ENCODE measurements around the gene POLL.
A peak's percentile ranks its signal among the peaks of the same experiment; 100 is the strongest.

POLL gene

DNA sequence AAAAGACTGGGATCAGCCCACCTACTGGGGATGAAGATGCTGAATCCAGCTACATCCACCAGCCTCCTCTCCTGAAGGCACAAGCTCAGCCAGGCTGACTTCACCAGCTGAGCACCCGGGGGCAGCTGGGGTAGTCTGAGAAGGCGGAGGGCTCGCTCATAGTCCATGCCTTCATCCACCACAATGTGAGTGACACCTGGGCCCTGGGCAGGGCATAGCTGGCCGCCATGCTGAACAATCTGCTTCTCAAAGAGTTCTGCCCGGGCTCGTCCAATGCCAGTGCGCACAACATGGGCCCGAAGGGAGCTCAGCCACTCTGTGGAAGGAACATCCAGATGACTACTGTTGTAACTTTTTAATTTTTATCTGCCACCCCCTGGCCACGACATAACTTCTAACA lies 2.2 kb downstream of the POLL start:
- Histone ChIP-seq H3K23ac (ENCODE audit: low read depth, low read length, poor library complexity) (no peak overlapping the region), H3K4me3 (ENCODE audit: low read length in 2 of 2) (no peak overlapping the region), H3K4ac (ENCODE audit: low read length) (no peak overlapping the region), H3K4me1 (ENCODE audit: control insufficient read depth in 2 of 2, insufficient read depth in 1 of 2, low read depth in 1 of 2, low read length in 2 of 2) (peaks cover 3 to 11% of the 10 kb centered on the region in 2 donors), H4K8ac (ENCODE audit: low read depth, low read length) (no peak overlapping the region), H2BK5ac (ENCODE audit: low read length) (no peak overlapping the region), H3K14ac (ENCODE audit: low read length) (no peak overlapping the region), H3K36me3 (replicated peaks in 1 of 2; ENCODE audit: control insufficient read depth in 2 of 2, insufficient read depth in 2 of 2, low read length in 2 of 2) (peaks cover 16 to 35% of the 10 kb centered on the region in 2 donors), H2AFZ (ENCODE audit: low read length) (no peak overlapping the region), H3K18ac (ENCODE audit: low read length) (no peak overlapping the region), H2BK15ac (ENCODE audit: low read length) (no peak overlapping the region), H2BK120ac (ENCODE audit: low read depth, low read length) (no peak overlapping the region), H4K91ac (ENCODE audit: low read depth, low read length, poor library complexity) (no peak overlapping the region), H3K27me3 (ENCODE audit: control insufficient read depth in 3 of 3, insufficient read depth in 3 of 3, low read depth in 1 of 3, low read length in 3 of 3) (no peaks in the 10 kb centered on the region), H3K79me1 (ENCODE audit: low read depth, low read length) (peaks cover 4% of the 10 kb centered on the region), H3K27ac (replicated peaks; ENCODE audit: low read length) (no peak overlapping the region), H2AK5ac (ENCODE audit: low read depth, low read length) (no peak overlapping the region), H3K4me2 (ENCODE audit: insufficient read depth, low read length, poor library complexity, severe bottlenecking) (no peak overlapping the region), H3K9me3 (replicated peaks in 1 of 2; ENCODE audit: control insufficient read depth in 2 of 2, insufficient read depth in 1 of 2, low read depth in 1 of 2, low read length in 2 of 2) (no peaks in the 10 kb centered on the region), H3K9ac (ENCODE audit: low read depth, low read length, poor library complexity) (no peak overlapping the region), H2BK12ac (ENCODE audit: low read length) (no peak overlapping the region)
- no peak for DNase-seq (ENCODE audit: low spot score)
- no CpG with 5 or more reads among the region's 9 CpGs for WGBS, 2 donors (ENCODE audit: extremely low coverage in 2 of 2, insufficient read length in 2 of 2, insufficient replicate concordance in 1 of 2)

DNA sequence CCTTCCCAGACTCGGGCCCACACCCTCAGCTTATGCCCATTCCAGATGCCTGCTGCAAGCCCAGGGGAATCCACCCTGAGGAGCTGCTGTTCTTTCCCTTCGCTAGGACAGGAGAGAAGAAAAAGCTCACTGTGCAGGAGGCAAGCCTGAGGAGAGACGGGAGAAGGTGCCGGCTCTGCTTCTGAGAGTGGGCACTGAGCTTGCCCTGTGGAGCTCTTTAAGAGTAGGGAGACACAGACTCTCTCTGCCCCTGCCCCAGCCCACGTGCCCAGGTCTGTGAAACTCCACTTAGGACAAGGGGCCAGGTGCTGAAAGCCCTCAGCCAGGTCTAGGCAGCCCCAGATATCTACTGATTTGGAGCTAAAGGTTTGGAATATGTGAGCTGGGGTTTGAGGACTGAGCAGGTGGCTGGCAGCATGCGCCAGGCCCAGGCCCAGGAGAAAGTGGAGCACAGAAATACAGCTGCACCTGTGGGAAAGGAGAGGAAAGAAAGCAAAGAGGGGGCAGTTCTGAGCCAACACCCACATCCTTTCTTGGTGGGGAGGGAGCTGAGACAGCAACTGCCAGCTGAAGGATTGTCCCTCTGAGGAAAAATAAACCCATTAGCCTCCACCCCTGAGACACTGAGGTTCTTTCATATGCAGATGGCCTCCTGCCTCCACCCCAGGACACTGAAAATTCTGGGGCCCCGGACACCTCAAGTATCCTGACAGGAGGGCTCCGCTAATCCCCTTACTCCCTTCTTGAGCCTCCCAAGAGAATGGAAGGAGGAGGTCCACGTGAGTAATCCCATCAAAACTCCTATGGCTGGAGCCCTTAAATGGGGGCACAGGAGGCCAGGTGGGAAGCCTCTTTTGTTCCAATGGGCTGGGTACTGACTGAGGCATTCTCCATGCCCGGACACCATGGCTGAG lies 7.3 kb downstream of the POLL start:
- Histone ChIP-seq H4K91ac (ENCODE audit: low read depth, low read length, poor library complexity) (no peak overlapping the region), H3K4me3 (ENCODE audit: low read length in 2 of 2) (no peak overlapping the region), H3K79me1 (ENCODE audit: low read depth, low read length) (no peaks in the 10 kb centered on the region), H3K36me3 (replicated peaks in 1 of 2; ENCODE audit: control insufficient read depth in 2 of 2, insufficient read depth in 2 of 2, low read length in 2 of 2) (peaks cover 31 to 61% of the 10 kb centered on the region in 2 donors), H3K9ac (ENCODE audit: low read depth, low read length, poor library complexity) (peak overlapping the region; percentile 54), H2BK12ac (ENCODE audit: low read length) (no peak overlapping the region), H3K23ac (ENCODE audit: low read depth, low read length, poor library complexity) (no peak overlapping the region), H3K18ac (ENCODE audit: low read length) (no peak overlapping the region), H2BK5ac (ENCODE audit: low read length) (no peak overlapping the region), H3K4ac (ENCODE audit: low read length) (no peak overlapping the region), H3K9me3 (replicated peaks in 1 of 2; ENCODE audit: control insufficient read depth in 2 of 2, insufficient read depth in 1 of 2, low read depth in 1 of 2, low read length in 2 of 2) (no peaks in the 10 kb centered on the region), H2BK120ac (ENCODE audit: low read depth, low read length) (no peak overlapping the region), H2BK15ac (ENCODE audit: low read length) (no peak overlapping the region), H4K8ac (ENCODE audit: low read depth, low read length) (no peak overlapping the region), H3K27me3 (ENCODE audit: control insufficient read depth in 3 of 3, insufficient read depth in 3 of 3, low read depth in 1 of 3, low read length in 3 of 3) (no peaks in the 10 kb centered on the region), H2AK5ac (ENCODE audit: low read depth, low read length) (peak overlapping the region; percentile 6), H3K27ac (replicated peaks; ENCODE audit: low read length) (no peak overlapping the region), H3K14ac (ENCODE audit: low read length) (no peak overlapping the region), H3K4me1 (ENCODE audit: control insufficient read depth in 2 of 2, insufficient read depth in 1 of 2, low read depth in 1 of 2, low read length in 2 of 2) (peaks cover 0 to 11% of the 10 kb centered on the region in 2 donors), H2AFZ (ENCODE audit: low read length) (no peak overlapping the region), H3K4me2 (ENCODE audit: insufficient read depth, low read length, poor library complexity, severe bottlenecking) (no peak overlapping the region)
- no CpG with 5 or more reads among the region's 10 CpGs for WGBS, 2 donors (ENCODE audit: extremely low coverage in 2 of 2, insufficient read length in 2 of 2, insufficient replicate concordance in 1 of 2)
- DNase-seq (ENCODE audit: low spot score), result no peak

DNA sequence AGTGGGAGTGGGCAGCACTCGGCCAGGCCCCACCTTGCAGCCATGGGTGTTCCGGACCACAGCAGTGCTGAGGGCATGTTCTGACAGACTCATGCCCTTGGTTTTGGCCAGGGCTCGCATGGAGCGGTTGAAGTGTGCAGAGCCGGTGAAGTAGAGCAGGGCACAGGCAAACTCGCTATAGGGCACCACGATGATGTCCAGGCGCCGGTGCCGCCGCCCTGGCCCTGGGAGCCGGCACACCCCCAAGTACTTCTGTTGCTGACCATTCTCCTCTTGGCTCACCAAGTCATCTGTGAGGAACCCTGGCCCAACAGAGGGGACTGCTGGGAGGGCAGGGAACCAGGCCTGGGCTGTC lies 8.6 kb downstream of the POLL start:
- H2AK5ac ChIP-seq (ENCODE audit: low read depth, low read length), result no peak overlapping the region
- no peak overlapping the region for H2BK5ac ChIP-seq (ENCODE audit: low read length)
- H3K18ac ChIP-seq (ENCODE audit: low read length), result no peak overlapping the region
- no peak overlapping the region for H2BK12ac ChIP-seq (ENCODE audit: low read length)
- H3K4me1 ChIP-seq (ENCODE audit: control insufficient read depth in 2 of 2, insufficient read depth in 1 of 2, low read depth in 1 of 2, low read length in 2 of 2), result peaks cover 0 to 12% of the 10 kb centered on the region in 2 donors
- no peak overlapping the region for H2BK120ac ChIP-seq (ENCODE audit: low read depth, low read length)
- no peak overlapping the region for H4K91ac ChIP-seq (ENCODE audit: low read depth, low read length, poor library complexity)
- no peak overlapping the region for H4K8ac ChIP-seq (ENCODE audit: low read depth, low read length)
- no peaks in the 10 kb centered on the region for H3K27me3 ChIP-seq (ENCODE audit: control insufficient read depth in 3 of 3, insufficient read depth in 3 of 3, low read depth in 1 of 3, low read length in 3 of 3)
- H3K9me3 ChIP-seq (replicated peaks in 1 of 2; ENCODE audit: control insufficient read depth in 2 of 2, insufficient read depth in 1 of 2, low read depth in 1 of 2, low read length in 2 of 2), result no peaks in the 10 kb centered on the region
- H3K4ac ChIP-seq (ENCODE audit: low read length), result no peak overlapping the region
- H3K79me1 ChIP-seq (ENCODE audit: low read depth, low read length), result no peaks in the 10 kb centered on the region
- H3K36me3 ChIP-seq (replicated peaks in 1 of 2; ENCODE audit: control insufficient read depth in 2 of 2, insufficient read depth in 2 of 2, low read length in 2 of 2), result peaks cover 25 to 50% of the 10 kb centered on the region in 2 donors
- H3K27ac ChIP-seq (replicated peaks; ENCODE audit: low read length), result no peak overlapping the region
- H2AFZ ChIP-seq (ENCODE audit: low read length), result no peak overlapping the region
- no peak overlapping the region for H3K4me3 ChIP-seq (ENCODE audit: low read length in 2 of 2)
- H3K9ac ChIP-seq (ENCODE audit: low read depth, low read length, poor library complexity), result no peak overlapping the region
- no CpG with 5 or more reads among the region's 12 CpGs for WGBS, 2 donors (ENCODE audit: extremely low coverage in 2 of 2, insufficient read length in 2 of 2, insufficient replicate concordance in 1 of 2)
- H3K23ac ChIP-seq (ENCODE audit: low read depth, low read length, poor library complexity), result peak overlapping the region; percentile 31
- no peak overlapping the region for H3K4me2 ChIP-seq (ENCODE audit: insufficient read depth, low read length, poor library complexity, severe bottlenecking)
- H3K14ac ChIP-seq (ENCODE audit: low read length), result no peak overlapping the region
- no peak overlapping the region for H2BK15ac ChIP-seq (ENCODE audit: low read length)
- DNase-seq (ENCODE audit: low spot score), result no peak

DNA sequence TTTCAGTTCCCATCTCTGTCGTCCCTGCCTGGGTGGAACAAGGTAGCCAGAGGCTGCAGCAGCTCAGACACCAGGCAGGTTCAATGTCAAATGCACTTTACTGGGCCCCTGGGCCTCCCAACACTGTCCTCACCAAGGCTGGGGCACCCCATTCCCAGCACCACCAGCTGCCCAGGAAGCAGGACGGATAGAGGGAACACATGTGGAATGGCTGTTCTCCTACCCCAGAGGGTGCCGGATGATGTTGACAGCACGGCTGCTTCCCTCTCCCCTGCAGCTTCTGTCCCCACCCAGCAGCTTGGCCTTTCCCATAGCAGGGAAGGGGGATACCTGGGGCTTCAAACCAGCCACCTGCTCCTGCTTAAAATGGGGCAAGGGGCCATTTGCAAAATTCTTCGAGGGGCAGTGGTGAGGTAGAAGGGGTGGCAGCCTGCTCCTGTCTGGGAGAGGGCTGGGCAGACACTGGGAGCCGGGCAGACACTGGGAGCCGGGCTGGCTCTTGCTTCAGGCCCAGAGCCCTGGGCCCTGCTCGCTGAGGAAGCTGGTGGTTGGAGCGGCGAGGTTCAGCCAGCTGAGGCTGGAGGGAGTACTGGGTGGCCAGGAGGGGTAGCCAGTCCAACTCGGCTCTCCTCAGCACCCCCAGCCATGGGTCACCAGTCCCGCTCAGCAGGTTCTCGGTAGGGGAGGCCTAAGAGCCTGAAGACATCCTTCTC lies 9.1 kb downstream of the POLL start:
- no peak overlapping the region for H2AK5ac ChIP-seq (ENCODE audit: low read depth, low read length)
- no peaks in the 10 kb centered on the region for H3K27me3 ChIP-seq (ENCODE audit: control insufficient read depth in 3 of 3, insufficient read depth in 3 of 3, low read depth in 1 of 3, low read length in 3 of 3)
- no peak overlapping the region for H4K8ac ChIP-seq (ENCODE audit: low read depth, low read length)
- H4K91ac ChIP-seq (ENCODE audit: low read depth, low read length, poor library complexity), result no peak overlapping the region
- no peaks in the 10 kb centered on the region for H3K9me3 ChIP-seq (replicated peaks in 1 of 2; ENCODE audit: control insufficient read depth in 2 of 2, insufficient read depth in 1 of 2, low read depth in 1 of 2, low read length in 2 of 2)
- no peak overlapping the region for H2BK15ac ChIP-seq (ENCODE audit: low read length)
- H3K18ac ChIP-seq (ENCODE audit: low read length), result no peak overlapping the region
- H3K4ac ChIP-seq (ENCODE audit: low read length), result no peak overlapping the region
- H3K4me3 ChIP-seq (ENCODE audit: low read length in 2 of 2), result no peak overlapping the region
- no peak overlapping the region for H3K27ac ChIP-seq (replicated peaks; ENCODE audit: low read length)
- no peak overlapping the region for H2AFZ ChIP-seq (ENCODE audit: low read length)
- H2BK5ac ChIP-seq (ENCODE audit: low read length), result no peak overlapping the region
- DNase-seq (ENCODE audit: low spot score), result no peak
- H3K23ac ChIP-seq (ENCODE audit: low read depth, low read length, poor library complexity), result peak overlapping the region; percentile 31
- no peak overlapping the region for H2BK120ac ChIP-seq (ENCODE audit: low read depth, low read length)
- no CpG with 5 or more reads among the region's 13 CpGs for WGBS, 2 donors (ENCODE audit: extremely low coverage in 2 of 2, insufficient read length in 2 of 2, insufficient replicate concordance in 1 of 2)
- no peak overlapping the region for H2BK12ac ChIP-seq (ENCODE audit: low read length)
- no peaks in the 10 kb centered on the region for H3K79me1 ChIP-seq (ENCODE audit: low read depth, low read length)
- peaks cover 25 to 47% of the 10 kb centered on the region in 2 donors for H3K36me3 ChIP-seq (replicated peaks in 1 of 2; ENCODE audit: control insufficient read depth in 2 of 2, insufficient read depth in 2 of 2, low read length in 2 of 2)
- H3K14ac ChIP-seq (ENCODE audit: low read length), result no peak overlapping the region
- no peak overlapping the region for H3K4me2 ChIP-seq (ENCODE audit: insufficient read depth, low read length, poor library complexity, severe bottlenecking)
- no peak overlapping the region for H3K9ac ChIP-seq (ENCODE audit: low read depth, low read length, poor library complexity)
- H3K4me1 ChIP-seq (ENCODE audit: control insufficient read depth in 2 of 2, insufficient read depth in 1 of 2, low read depth in 1 of 2, low read length in 2 of 2), result peaks cover 0 to 13% of the 10 kb centered on the region in 2 donors
